HL-60 (cell line): Measurements from ENCODE around the gene RIBC2.

Experiments used
- CTCF ChIP-seq: IDR thresholded peaks from one replicate; pipeline ENCODE4 v1.5.1; 2011; ENCODE audit warnings: low read length, control low read depth, inconsistent platforms; ENCODE audit not compliant: insufficient read depth
- GABPA ChIP-seq: IDR thresholded peaks from 2 replicates; pipeline ENCODE4 v1.6.1; 2012; ENCODE audit warnings: low read depth
- POLR2AphosphoS5 ChIP-seq: IDR thresholded peaks from 2 replicates; pipeline ENCODE4 v1.6.1; 2012; ENCODE audit warnings: low read depth
- SPI1 ChIP-seq: IDR thresholded peaks from 2 replicates; pipeline ENCODE4 v1.6.1; 2012; ENCODE audit warnings: low read depth, mild to moderate bottlenecking, borderline replicate concordance
- TF ChIP-seq, protein P1 (sequence below): IDR thresholded peaks from 2 replicates; pipeline ENCODE4 v1.6.1; 2012; ENCODE audit warnings: low read depth; ENCODE audit not compliant: insufficient replicate concordance

GRCh38 chr22:45475063-45475747 lies 61.7 kb downstream of the RIBC2 start:
- no peak for TF ChIP-seq CTCF
- no peak for TF ChIP-seq POLR2AphosphoS5
- TF ChIP-seq GABPA, result no peak
- TF ChIP-seq, protein P1, sequence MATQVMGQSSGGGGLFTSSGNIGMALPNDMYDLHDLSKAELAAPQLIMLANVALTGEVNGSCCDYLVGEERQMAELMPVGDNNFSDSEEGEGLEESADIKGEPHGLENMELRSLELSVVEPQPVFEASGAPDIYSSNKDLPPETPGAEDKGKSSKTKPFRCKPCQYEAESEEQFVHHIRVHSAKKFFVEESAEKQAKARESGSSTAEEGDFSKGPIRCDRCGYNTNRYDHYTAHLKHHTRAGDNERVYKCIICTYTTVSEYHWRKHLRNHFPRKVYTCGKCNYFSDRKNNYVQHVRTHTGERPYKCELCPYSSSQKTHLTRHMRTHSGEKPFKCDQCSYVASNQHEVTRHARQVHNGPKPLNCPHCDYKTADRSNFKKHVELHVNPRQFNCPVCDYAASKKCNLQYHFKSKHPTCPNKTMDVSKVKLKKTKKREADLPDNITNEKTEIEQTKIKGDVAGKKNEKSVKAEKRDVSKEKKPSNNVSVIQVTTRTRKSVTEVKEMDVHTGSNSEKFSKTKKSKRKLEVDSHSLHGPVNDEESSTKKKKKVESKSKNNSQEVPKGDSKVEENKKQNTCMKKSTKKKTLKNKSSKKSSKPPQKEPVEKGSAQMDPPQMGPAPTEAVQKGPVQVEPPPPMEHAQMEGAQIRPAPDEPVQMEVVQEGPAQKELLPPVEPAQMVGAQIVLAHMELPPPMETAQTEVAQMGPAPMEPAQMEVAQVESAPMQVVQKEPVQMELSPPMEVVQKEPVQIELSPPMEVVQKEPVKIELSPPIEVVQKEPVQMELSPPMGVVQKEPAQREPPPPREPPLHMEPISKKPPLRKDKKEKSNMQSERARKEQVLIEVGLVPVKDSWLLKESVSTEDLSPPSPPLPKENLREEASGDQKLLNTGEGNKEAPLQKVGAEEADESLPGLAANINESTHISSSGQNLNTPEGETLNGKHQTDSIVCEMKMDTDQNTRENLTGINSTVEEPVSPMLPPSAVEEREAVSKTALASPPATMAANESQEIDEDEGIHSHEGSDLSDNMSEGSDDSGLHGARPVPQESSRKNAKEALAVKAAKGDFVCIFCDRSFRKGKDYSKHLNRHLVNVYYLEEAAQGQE, result no peak
- TF ChIP-seq SPI1, result no peak
